Astrocyte (in vitro differentiated cells and primary cell): Measurements from ENCODE around the gene KDR.

ENCODE experiments used
- CTCF ChIP-seq: IDR thresholded peaks from 2 replicates; pipeline ENCODE4 v1.5.1; 2011; ENCODE audit warnings: low read depth, mild to moderate bottlenecking, inconsistent platforms, low read length, moderate library complexity; ENCODE audit not compliant: insufficient read depth
- EZH2 ChIP-seq: IDR thresholded peaks from 2 replicates; pipeline ENCODE4 v1.6.1; 2012; ENCODE audit warnings: mild to moderate bottlenecking, low read length, inconsistent platforms; ENCODE audit not compliant: insufficient read depth

DNA sequence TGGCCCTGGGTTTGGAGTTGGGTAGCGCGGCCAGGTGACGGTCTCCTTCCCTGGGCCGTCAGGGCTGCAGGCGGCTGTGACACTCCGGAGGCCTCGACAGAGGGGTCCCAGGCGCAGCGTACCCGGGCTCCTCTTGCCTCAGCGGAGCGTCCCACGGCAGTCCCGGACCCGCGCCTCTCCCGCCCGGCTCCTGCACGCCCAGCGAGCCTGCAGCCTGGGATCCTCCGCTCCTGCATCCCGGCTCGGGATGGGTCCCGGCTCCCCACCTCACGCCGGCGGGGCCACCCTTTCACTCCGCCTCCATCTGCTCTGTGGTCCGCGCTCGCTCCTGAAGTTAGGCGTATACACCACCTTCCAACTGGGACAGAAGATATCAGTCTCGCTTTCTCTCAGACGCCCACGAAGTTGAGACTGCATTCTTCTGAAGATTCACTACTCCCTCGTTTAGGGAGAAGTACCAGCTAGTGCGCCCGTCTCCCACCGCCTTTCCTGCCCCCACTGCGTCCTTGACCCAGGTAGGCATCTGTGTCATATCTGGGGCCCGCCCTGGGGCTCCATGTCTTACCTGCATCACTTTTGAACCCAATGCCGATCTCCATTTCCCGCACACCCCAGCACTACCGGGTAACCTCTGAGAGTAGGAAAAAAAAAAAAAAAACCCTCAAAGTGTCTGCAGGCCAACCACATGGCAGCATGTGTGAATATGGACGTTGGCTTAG is 32.3 kb upstream of the KDR start:
- TF ChIP-seq CTCF (no peak), EZH2 (no peak)
